Measurements from ENCODE around the gene MEAK7. TPM values are rescaled to one million over a fixed set of nuclear protein-coding genes. Genes with fewer than 3 reads are reported as not detected.
A peak's percentile ranks its signal among the peaks of the same experiment; 100 is the strongest.

MEAK7 gene
- total RNA-seq, 1 donor from 2014 or later: 18.4 TPM

DNA sequence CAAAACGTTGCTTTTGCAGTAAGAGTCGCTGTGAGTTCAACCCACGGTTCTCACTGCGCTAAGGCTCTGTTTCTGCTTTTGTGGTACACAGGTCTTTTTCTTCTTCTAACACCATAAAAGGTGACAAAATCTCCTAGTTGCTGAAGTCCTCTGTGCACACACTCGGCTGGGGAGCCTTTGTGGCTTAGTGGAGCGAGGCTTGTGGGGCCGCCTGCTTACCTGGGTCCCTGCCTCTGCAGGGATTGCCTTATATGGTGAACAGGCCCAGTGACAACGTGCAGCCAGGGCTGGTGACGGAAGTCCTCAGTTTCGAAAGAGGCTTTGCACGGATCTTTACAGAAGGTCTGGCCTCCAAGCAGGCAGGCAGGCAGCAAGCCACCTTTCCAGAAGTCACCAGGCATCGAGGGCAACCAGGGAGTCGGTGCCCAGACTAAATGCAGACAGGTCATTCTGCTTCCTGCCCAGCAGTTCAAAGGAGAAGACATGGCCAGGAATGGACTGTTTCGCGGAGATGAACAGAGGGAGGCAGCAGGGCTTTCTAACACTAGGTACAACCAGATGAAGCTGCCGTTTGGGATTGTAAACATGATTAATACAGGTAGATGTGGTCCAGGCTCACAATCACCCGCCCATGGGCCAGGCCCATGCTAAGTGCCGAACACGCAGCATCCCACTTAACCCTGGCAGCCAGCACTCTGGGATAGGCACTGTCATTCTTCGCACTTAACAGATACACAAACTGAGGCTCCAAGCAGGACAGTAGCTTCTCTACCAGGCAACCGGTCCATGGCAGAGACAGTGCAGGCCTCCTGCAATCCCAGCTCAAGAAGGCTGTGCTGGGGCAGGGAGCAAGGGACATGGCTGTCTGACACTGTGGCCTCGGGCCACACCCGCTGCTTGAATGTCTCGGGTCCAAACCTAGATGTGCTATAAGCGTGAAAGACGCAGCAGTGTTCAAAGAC is 10.7 kb upstream of the MEAK7 start:
- DNase-seq (ENCODE audit: low spot score): peak; percentile 50
- Histone ChIP-seq H3K4me3 (no peak overlapping the region), H3K4me1 (peaks cover 21% of the 10 kb centered on the region), H3K4me2 (no peak overlapping the region), H3K27me3 (no peaks in the 10 kb centered on the region), H4K20me1 (ENCODE audit: low read depth) (no peaks in the 10 kb centered on the region), H3K36me3 (no peaks in the 10 kb centered on the region), H3K9ac (no peak overlapping the region), H3K79me2 (ENCODE audit: low read depth) (no peaks in the 10 kb centered on the region), H2AFZ (replicated peaks) (peak overlapping the region; percentile 51), H3F3A (ENCODE audit: low read depth) (peaks cover 6% of the 10 kb centered on the region), H3K27ac (peak overlapping the region; percentile 59), H3K9me3 (ENCODE audit: low read depth) (no peaks in the 10 kb centered on the region)
- TF ChIP-seq EZH2 (IDR thresholded peaks at IDR 0.05): no peak
- TF ChIP-seq EZH2phosphoT487 (IDR thresholded peaks at IDR 0.05): no peak
- TF ChIP-seq, protein P1, sequence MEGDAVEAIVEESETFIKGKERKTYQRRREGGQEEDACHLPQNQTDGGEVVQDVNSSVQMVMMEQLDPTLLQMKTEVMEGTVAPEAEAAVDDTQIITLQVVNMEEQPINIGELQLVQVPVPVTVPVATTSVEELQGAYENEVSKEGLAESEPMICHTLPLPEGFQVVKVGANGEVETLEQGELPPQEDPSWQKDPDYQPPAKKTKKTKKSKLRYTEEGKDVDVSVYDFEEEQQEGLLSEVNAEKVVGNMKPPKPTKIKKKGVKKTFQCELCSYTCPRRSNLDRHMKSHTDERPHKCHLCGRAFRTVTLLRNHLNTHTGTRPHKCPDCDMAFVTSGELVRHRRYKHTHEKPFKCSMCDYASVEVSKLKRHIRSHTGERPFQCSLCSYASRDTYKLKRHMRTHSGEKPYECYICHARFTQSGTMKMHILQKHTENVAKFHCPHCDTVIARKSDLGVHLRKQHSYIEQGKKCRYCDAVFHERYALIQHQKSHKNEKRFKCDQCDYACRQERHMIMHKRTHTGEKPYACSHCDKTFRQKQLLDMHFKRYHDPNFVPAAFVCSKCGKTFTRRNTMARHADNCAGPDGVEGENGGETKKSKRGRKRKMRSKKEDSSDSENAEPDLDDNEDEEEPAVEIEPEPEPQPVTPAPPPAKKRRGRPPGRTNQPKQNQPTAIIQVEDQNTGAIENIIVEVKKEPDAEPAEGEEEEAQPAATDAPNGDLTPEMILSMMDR (IDR thresholded peaks at IDR 0.05): no peak
- H3K27ac Mint-ChIP-seq: peak overlapping the region; percentile 100
- peaks cover 66% of the 10 kb centered on the region for H3K4me1 Mint-ChIP-seq
- no peaks in the 10 kb centered on the region for H3K36me3 Mint-ChIP-seq
- peak overlapping the region; percentile 75 for H3K4me3 Mint-ChIP-seq
- peaks cover 17% of the 10 kb centered on the region for H3K27me3 Mint-ChIP-seq (ENCODE audit: insufficient read depth, low read depth)
- no peaks in the 10 kb centered on the region for H3K9me3 Mint-ChIP-seq

DNA sequence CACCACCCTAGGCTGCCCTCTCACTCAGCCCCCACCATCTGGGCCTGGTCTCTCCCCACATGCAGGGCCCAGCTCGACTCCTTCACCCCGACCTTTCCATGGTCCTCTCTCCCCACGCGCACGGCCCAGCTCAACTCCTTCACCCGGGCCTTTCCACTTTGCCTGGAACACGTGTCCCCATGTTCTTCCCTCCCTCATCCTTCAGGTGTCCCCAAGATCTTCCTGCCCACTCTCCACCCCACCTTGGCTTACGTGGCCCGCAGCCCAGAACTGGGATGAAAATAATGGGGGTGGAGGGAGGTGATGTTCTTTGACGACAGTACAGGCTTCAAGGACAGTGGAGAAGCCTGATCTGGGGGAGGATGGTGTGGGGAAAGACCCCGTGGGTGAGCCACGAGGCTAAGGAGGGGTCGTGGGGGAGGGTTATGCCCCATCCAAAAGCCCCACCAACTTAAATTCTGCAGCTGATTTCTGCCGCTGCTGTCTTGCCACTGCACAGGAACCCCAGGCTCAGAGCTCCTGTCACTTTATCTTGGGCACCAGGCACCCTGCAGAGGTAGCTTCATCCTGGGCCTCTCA is 9.9 kb upstream of the MEAK7 start:
- Mint-ChIP-seq H3K4me1 (peaks cover 63% of the 10 kb centered on the region), H3K27ac (peak overlapping the region; percentile 100), H3K27me3 (ENCODE audit: insufficient read depth, low read depth) (peaks cover 20% of the 10 kb centered on the region), H3K9me3 (no peaks in the 10 kb centered on the region), H3K36me3 (no peaks in the 10 kb centered on the region), H3K4me3 (peak overlapping the region; percentile 75)
- Histone ChIP-seq H3K27ac (peak overlapping the region; percentile 59), H3K4me3 (no peak overlapping the region), H3K4me1 (peaks cover 13% of the 10 kb centered on the region), H3F3A (ENCODE audit: low read depth) (peaks cover 6% of the 10 kb centered on the region), H2AFZ (replicated peaks) (peak overlapping the region; percentile 51), H3K36me3 (no peaks in the 10 kb centered on the region), H3K27me3 (no peaks in the 10 kb centered on the region), H3K79me2 (ENCODE audit: low read depth) (no peaks in the 10 kb centered on the region), H3K9ac (no peak overlapping the region), H3K9me3 (ENCODE audit: low read depth) (no peaks in the 10 kb centered on the region), H4K20me1 (ENCODE audit: low read depth) (no peaks in the 10 kb centered on the region), H3K4me2 (no peak overlapping the region)
- DNase-seq (ENCODE audit: low spot score): no peak
- TF ChIP-seq EZH2phosphoT487 (IDR thresholded peaks at IDR 0.05) (no peak), EZH2 (IDR thresholded peaks at IDR 0.05) (no peak)
- TF ChIP-seq, protein P1 (IDR thresholded peaks at IDR 0.05): no peak

DNA sequence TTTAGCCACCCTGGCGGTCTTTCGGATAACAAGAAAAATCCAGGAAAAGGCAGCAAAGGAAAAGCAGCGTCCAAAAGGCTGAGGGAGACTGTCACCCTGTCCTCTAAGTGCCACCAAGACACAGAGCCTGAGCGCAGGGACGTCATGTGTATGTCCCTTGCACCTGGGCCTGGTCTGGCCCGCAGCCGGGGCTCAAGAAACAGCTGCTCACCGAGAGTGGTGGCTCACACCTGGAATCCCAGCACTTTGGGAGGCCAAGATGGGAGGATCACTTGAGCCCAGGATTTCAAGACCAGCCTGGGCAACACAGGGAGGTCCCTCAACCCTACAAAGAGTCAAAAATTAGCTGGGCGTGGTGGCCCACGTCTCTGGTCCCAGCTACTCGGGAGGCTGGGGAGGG is 9.2 kb upstream of the MEAK7 start:
- H2AFZ ChIP-seq (replicated peaks): no peak overlapping the region
- peaks cover 10% of the 10 kb centered on the region for H3K4me1 ChIP-seq
- H3K79me2 ChIP-seq (ENCODE audit: low read depth): no peaks in the 10 kb centered on the region
- no peaks in the 10 kb centered on the region for H3K9me3 Mint-ChIP-seq
- H3K4me2 ChIP-seq: no peak overlapping the region
- no peaks in the 10 kb centered on the region for H3K36me3 Mint-ChIP-seq
- no peaks in the 10 kb centered on the region for H3K36me3 ChIP-seq
- no peak overlapping the region for H3K9ac ChIP-seq
- DNase-seq (ENCODE audit: low spot score): no peak
- H3K4me3 Mint-ChIP-seq: no peak overlapping the region
- TF ChIP-seq EZH2phosphoT487 (IDR thresholded peaks at IDR 0.05): no peak
- H3K9me3 ChIP-seq (ENCODE audit: low read depth): no peaks in the 10 kb centered on the region
- H3F3A ChIP-seq (ENCODE audit: low read depth): peaks cover 6% of the 10 kb centered on the region
- H3K27ac ChIP-seq: no peak overlapping the region
- H3K27me3 ChIP-seq: no peaks in the 10 kb centered on the region
- no peaks in the 10 kb centered on the region for H4K20me1 ChIP-seq (ENCODE audit: low read depth)
- peaks cover 20% of the 10 kb centered on the region for H3K27me3 Mint-ChIP-seq (ENCODE audit: insufficient read depth, low read depth)
- H3K27ac Mint-ChIP-seq: peak overlapping the region; percentile 91
- H3K4me3 ChIP-seq: no peak overlapping the region
- peaks cover 67% of the 10 kb centered on the region for H3K4me1 Mint-ChIP-seq

Measured in neural progenitor cell (in vitro differentiated cells).